D721Med (cell line): ENCODE results near the gene SPANXN2.

Source experiments
- DNase-seq: peaks from one replicate; pipeline ENCODE4 v3.0.0; 2011; ENCODE audit warnings: low spot score; ENCODE audit not compliant: insufficient read length
- FAIRE-seq: peaks from 2 replicates; lab custom pipeline; 2011; peaks lifted over from hg19 to GRCh38; lab: Jason Lieb, UNC
- CTCF ChIP-seq: IDR thresholded peaks from 2 replicates; pipeline ENCODE4 v1.5.1; 2012; ENCODE audit warnings: mild to moderate bottlenecking, control low read depth; ENCODE audit not compliant: insufficient read depth; ENCODE audit errors: missing control alignments

SPANXN2 gene

GRCh38 chrX:143701460-143701859, 19.1 kb downstream of the SPANXN2 start:
- TF ChIP-seq CTCF = no peak
- no peak for DNase-seq
- FAIRE-seq = no peak

GRCh38 chrX:143694885-143695284, 25.7 kb downstream of the SPANXN2 start:
- FAIRE-seq (no peak), DNase-seq (no peak)
- no peak for TF ChIP-seq CTCF

GRCh38 chrX:143683486-143683885, 37.1 kb downstream of the SPANXN2 start:
- no peak for DNase-seq
- no peak for TF ChIP-seq CTCF
- FAIRE-seq = no peak

GRCh38 chrX:143674926-143675325, 45.6 kb downstream of the SPANXN2 start:
- FAIRE-seq (no peak), DNase-seq (no peak)
- no peak for TF ChIP-seq CTCF

- DNase-seq = no peak
- TF ChIP-seq CTCF = peak; percentile 32
- no peak for FAIRE-seq
Observed at GRCh38 chrX:143669395-143669794, 51.2 kb downstream of the SPANXN2 start.

GRCh38 chrX:143664302-143664701, 56.2 kb downstream of the SPANXN2 start:
- no peak for FAIRE-seq
- no peak for DNase-seq

GRCh38 chrX:143663755-143664154, 56.8 kb downstream of the SPANXN2 start:
- TF ChIP-seq CTCF = no peak
- DNase-seq = no peak
- FAIRE-seq = no peak

More at GRCh38 chrX:143664302-143664701, 56.2 kb downstream of the SPANXN2 start:
- peak; percentile 39 for TF ChIP-seq CTCF
